BE2C (cell line): ENCODE data around the gene ROBO4.

Source experiments
- DNase-seq: peaks from one replicate; pipeline ENCODE4 v3.0.0-alpha.2; 2020
- H3K27me3 ChIP-seq: fragments of 250-450 bp; sonication (Bioruptor Pico); 2 replicates; pipeline ENCODE4 v1.5.1; 2020; ENCODE audit warnings: mild to moderate bottlenecking
- H3K36me3 ChIP-seq: fragments of 250-450 bp; sonication (Bioruptor Pico); 2 replicates; pipeline ENCODE4 v1.5.1; 2020; ENCODE audit warnings: mild to moderate bottlenecking
- H3K4me1 ChIP-seq: fragments of 250-450 bp; sonication (Bioruptor Pico); 2 replicates; pipeline ENCODE4 v1.5.1; 2020
- H3K4me3 ChIP-seq: 2 replicates; pipeline ENCODE4 v1.5.1; 2011; ENCODE audit warnings: low read depth, low read length
- H3K9me3 ChIP-seq: fragments of 250-450 bp; sonication (Bioruptor Pico); 2 replicates; pipeline ENCODE4 v1.5.1; 2020
- TF ChIP-seq, protein P1 (sequence below): IDR thresholded peaks from 2 replicates; pipeline ENCODE4 v1.5.1; 2012; ENCODE audit warnings: mild to moderate bottlenecking, low read depth, low read length

Gene ROBO4

DNA sequence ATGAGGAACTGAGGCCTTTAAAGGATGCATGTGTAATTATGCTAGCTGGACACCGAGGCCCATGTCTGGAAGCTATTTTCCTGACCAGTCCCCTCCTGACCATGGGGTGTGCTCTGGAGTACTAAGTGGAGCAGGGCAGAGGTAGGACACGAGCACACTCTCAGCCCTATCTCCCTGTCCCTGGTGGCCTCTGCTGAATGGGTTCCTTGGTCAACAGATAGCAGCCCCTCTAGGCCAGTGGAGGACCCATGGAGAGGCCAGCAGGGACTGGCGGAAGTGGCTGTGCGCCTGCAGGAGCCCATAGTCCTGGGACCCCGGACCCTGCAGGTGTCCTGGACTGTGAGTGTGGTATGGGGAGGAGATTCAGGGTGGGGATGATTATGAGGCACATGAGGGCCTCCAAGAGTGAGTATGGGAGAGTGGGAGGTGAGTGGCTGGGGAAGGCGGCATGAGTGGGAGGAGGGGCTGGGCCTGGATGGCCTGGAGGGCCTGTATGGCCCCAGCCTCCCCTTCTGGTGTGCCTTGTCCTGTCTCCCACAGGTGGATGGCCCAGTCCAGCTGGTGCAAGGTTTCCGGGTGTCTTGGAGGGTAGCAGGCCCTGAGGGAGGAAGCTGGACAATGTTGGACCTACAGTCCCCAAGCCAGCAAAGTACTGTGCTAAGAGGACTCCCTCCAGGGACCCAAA is 23.0 kb downstream of the ROBO4 start:
- DNase-seq = no peak
- no peaks in the 10 kb centered on the region for H3K4me1 ChIP-seq
- no peak overlapping the region for H3K4me3 ChIP-seq
- no peaks in the 10 kb centered on the region for H3K9me3 ChIP-seq
- H3K27me3 ChIP-seq = peaks cover 15% of the 10 kb centered on the region
- TF ChIP-seq, protein P1, sequence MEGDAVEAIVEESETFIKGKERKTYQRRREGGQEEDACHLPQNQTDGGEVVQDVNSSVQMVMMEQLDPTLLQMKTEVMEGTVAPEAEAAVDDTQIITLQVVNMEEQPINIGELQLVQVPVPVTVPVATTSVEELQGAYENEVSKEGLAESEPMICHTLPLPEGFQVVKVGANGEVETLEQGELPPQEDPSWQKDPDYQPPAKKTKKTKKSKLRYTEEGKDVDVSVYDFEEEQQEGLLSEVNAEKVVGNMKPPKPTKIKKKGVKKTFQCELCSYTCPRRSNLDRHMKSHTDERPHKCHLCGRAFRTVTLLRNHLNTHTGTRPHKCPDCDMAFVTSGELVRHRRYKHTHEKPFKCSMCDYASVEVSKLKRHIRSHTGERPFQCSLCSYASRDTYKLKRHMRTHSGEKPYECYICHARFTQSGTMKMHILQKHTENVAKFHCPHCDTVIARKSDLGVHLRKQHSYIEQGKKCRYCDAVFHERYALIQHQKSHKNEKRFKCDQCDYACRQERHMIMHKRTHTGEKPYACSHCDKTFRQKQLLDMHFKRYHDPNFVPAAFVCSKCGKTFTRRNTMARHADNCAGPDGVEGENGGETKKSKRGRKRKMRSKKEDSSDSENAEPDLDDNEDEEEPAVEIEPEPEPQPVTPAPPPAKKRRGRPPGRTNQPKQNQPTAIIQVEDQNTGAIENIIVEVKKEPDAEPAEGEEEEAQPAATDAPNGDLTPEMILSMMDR = no peak
- H3K36me3 ChIP-seq = no peaks in the 10 kb centered on the region

DNA sequence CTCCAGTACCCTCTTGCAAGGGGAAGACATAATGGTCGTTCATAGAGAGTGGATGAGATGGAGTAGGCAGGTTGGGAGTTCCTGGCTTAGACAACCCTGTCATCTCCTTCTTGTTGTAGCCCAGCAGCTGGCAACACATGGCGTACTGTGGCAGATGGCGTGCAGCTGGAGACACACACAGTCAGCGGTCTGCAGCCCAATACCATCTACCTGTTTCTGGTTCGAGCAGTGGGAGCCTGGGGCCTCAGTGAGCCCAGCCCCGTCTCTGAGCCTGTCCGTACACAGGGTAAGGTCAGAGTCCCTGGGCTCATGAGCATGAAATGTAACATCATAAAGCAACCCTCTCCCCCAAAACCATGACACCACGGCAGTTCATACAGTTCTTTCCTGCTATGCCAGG is 23.7 kb downstream of the ROBO4 start:
- no peak for DNase-seq
- Histone ChIP-seq H3K4me3 (no peak overlapping the region), H3K9me3 (no peaks in the 10 kb centered on the region), H3K36me3 (no peaks in the 10 kb centered on the region), H3K4me1 (no peaks in the 10 kb centered on the region), H3K27me3 (peaks cover 23% of the 10 kb centered on the region)
- TF ChIP-seq, protein P1 = no peak

DNA sequence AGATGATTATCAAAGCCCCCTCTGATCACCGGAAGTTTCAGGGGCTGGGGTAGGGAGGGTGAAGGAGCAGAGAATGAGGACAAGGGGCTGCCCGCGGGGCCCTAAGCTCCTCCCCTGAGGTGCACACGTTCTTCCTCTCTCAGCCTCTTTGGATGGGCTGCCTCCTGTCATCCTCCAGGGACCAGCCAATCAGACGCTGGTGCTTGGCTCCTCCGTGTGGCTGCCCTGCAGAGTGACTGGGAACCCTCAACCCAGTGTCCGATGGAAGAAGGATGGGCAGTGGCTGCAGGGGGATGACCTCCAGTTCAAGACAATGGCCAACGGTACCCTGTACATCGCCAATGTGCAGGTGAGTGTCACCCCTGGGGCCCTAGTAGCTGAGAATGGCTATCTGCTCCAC is 24.9 kb downstream of the ROBO4 start:
- H3K36me3 ChIP-seq = no peaks in the 10 kb centered on the region
- no peak overlapping the region for H3K4me3 ChIP-seq
- DNase-seq = no peak
- no peaks in the 10 kb centered on the region for H3K4me1 ChIP-seq
- H3K9me3 ChIP-seq = no peaks in the 10 kb centered on the region
- peaks cover 35% of the 10 kb centered on the region for H3K27me3 ChIP-seq
- TF ChIP-seq, protein P1 = no peak

DNA sequence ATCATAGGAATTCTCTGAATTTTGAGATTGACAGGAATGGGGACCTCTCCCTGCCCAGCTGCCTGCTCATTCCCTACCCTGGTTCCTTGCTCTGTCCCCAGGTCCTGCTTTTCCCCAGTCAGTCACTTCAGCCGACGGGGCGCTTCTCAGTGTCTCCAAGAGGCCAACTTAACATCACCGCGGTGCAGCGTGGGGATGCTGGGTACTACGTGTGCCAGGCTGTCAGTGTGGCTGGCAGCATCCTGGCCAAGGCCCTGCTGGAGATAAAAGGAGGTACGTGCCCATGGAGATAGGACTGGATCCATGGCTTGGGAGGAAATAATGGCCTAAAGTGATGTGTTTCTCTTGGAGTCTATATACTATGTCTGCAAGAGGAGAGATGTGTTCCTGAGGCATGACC is 25.4 kb downstream of the ROBO4 start:
- no peaks in the 10 kb centered on the region for H3K4me1 ChIP-seq
- no peak overlapping the region for H3K4me3 ChIP-seq
- H3K36me3 ChIP-seq = no peaks in the 10 kb centered on the region
- no peak for DNase-seq
- H3K27me3 ChIP-seq = peaks cover 38% of the 10 kb centered on the region
- TF ChIP-seq, protein P1 = no peak
- H3K9me3 ChIP-seq = no peaks in the 10 kb centered on the region

DNA sequence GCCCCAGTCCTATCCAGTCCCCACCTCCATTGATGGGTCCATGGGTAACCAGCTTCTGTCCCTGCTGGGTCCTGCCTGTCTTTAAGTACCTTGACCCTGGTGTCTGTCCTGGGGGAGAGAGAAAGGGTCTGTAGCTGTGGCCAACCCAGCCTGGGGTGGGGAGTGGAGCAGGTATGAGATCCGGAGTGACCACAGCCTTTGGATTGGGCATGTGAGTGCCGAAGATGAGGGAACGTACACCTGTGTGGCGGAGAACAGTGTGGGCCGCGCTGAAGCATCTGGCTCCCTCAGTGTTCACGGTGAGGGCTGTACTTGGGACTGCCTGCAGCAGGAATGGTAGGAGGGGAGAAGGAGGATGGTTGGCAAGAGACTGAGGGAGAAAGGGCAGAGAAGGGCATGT is 27.2 kb downstream of the ROBO4 start:
- no peaks in the 10 kb centered on the region for H3K4me1 ChIP-seq
- H3K4me3 ChIP-seq = no peak overlapping the region
- no peak for DNase-seq
- no peaks in the 10 kb centered on the region for H3K9me3 ChIP-seq
- TF ChIP-seq, protein P1 = no peak
- H3K36me3 ChIP-seq = no peaks in the 10 kb centered on the region
- peaks cover 56% of the 10 kb centered on the region for H3K27me3 ChIP-seq

DNA sequence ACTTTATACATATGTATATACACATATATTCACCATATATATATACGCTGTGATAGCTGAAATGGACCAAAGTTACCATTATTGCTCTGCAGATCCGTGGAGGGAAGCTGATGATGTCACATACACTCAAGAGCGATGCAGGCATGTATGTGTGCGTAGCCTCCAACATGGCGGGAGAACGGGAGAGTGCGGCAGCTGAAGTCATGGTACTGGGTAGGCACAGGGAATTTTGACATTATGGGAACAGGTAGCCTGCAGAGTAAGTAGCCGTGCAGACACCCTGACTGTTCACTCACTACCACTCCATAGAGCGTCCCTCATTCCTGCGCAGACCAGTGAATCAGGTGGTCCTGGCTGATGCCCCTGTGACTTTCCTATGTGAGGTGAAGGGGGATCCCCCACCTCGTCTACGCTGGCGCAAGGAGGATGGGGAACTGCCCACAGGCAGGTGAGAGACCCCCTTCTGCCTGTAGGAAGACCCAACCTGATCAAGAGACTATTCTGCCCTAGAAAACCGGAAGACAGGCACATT is 27.7 kb downstream of the ROBO4 start:
- no peak overlapping the region for H3K4me3 ChIP-seq
- no peaks in the 10 kb centered on the region for H3K9me3 ChIP-seq
- TF ChIP-seq, protein P1 = no peak
- no peak for DNase-seq
- no peaks in the 10 kb centered on the region for H3K4me1 ChIP-seq
- H3K36me3 ChIP-seq = no peaks in the 10 kb centered on the region
- peaks cover 61% of the 10 kb centered on the region for H3K27me3 ChIP-seq
